ENCODE measurements around the gene IREB2.
A peak's percentile ranks its signal among the peaks of the same experiment; 100 is the strongest.

The IREB2 gene

GRCh38 chr15:78540141-78540870, 102.3 kb downstream of the IREB2 start, which contains the start of gene PSMA4:
TSS of gene PSMA4 (plus strand) at chr15:78540444. CDS start at chr15:78541928, 1,484 bp downstream.
- Histone ChIP-seq H3K9ac (ENCODE audit: low read length) (peak within 1 kb of the TSS; percentile 86), H4K20me1 (ENCODE audit: low read depth, low read length) (0 out of 2 replicates have a peak, but pooled peaks cover 4% of the 10 kb centered on the region), H3K9me3 (ENCODE audit: insufficient read depth, low read length) (no peaks in the 10 kb centered on the region), H3K4me2 (ENCODE audit: low read depth, low read length, poor library complexity, severe bottlenecking) (peak within 1 kb of the TSS; percentile 95), H3F3A (ENCODE audit: insufficient read depth) (no peaks in the 10 kb centered on the region), H2AFZ (ENCODE audit: low read depth, low read length, severe bottlenecking) (peak within 1 kb of the TSS; percentile 84), H3K79me2 (ENCODE audit: insufficient read depth, low read length) (peaks cover 32% of the 10 kb centered on the region), H3K27ac (ENCODE audit: low read depth, low read length) (peak within 1 kb of the TSS; percentile 67), H3K27me3 (ENCODE audit: low read length) (no peaks in the 10 kb centered on the region), H3K4me3 (ENCODE audit: insufficient read depth, low read length, poor library complexity, severe bottlenecking) (peak within 1 kb of the TSS; percentile 86), H3K36me3 (ENCODE audit: low read length) (peaks cover 30% of the 10 kb centered on the region), H3K9me2 (replicated peaks; ENCODE audit: insufficient read depth, low read length) (no peaks in the 10 kb centered on the region)
- TF ChIP-seq EZH2phosphoT487 (conservative IDR thresholded peaks at IDR 0.05; ENCODE audit: low read length) = no peak

GRCh38 chr15:78540871-78541743, 103.1 kb downstream of the IREB2 start:
- Histone ChIP-seq H3K4me3 (ENCODE audit: insufficient read depth, low read length, poor library complexity, severe bottlenecking) (peak overlapping the region; percentile 86), H2AFZ (ENCODE audit: low read depth, low read length, severe bottlenecking) (peak overlapping the region; percentile 84), H3K27ac (ENCODE audit: low read depth, low read length) (peak overlapping the region; percentile 67), H3K79me2 (ENCODE audit: insufficient read depth, low read length) (peaks cover 32% of the 10 kb centered on the region), H3K36me3 (ENCODE audit: low read length) (peaks cover 36% of the 10 kb centered on the region), H3K27me3 (ENCODE audit: low read length) (no peaks in the 10 kb centered on the region), H3K9ac (ENCODE audit: low read length) (peak overlapping the region; percentile 86), H3K9me3 (ENCODE audit: insufficient read depth, low read length) (no peaks in the 10 kb centered on the region), H4K20me1 (ENCODE audit: low read depth, low read length) (0 out of 2 replicates have a peak, but pooled peaks cover 9% of the 10 kb centered on the region), H3K4me2 (ENCODE audit: low read depth, low read length, poor library complexity, severe bottlenecking) (peak overlapping the region; percentile 95), H3F3A (ENCODE audit: insufficient read depth) (no peaks in the 10 kb centered on the region), H3K9me2 (replicated peaks; ENCODE audit: insufficient read depth, low read length) (no peaks in the 10 kb centered on the region)
- no peak for TF ChIP-seq CTCF (IDR thresholded peaks at IDR 0.05; ENCODE audit: insufficient read depth, low read length, poor library complexity, severe bottlenecking)

- Histone ChIP-seq H3K4me3 (ENCODE audit: insufficient read depth, low read length, poor library complexity, severe bottlenecking) (peak overlapping the region; percentile 86), H3K36me3 (ENCODE audit: low read length) (peaks cover 36% of the 10 kb centered on the region), H3K9ac (ENCODE audit: low read length) (peak overlapping the region; percentile 86), H4K20me1 (ENCODE audit: low read depth, low read length) (0 out of 2 replicates have a peak, but pooled peaks cover 9% of the 10 kb centered on the region), H3K9me3 (ENCODE audit: insufficient read depth, low read length) (no peaks in the 10 kb centered on the region), H3F3A (ENCODE audit: insufficient read depth) (no peaks in the 10 kb centered on the region), H2AFZ (ENCODE audit: low read depth, low read length, severe bottlenecking) (no peak overlapping the region), H3K27me3 (ENCODE audit: low read length) (no peaks in the 10 kb centered on the region), H3K4me2 (ENCODE audit: low read depth, low read length, poor library complexity, severe bottlenecking) (peak overlapping the region; percentile 95), H3K27ac (ENCODE audit: low read depth, low read length) (no peak overlapping the region), H3K9me2 (replicated peaks; ENCODE audit: insufficient read depth, low read length) (no peaks in the 10 kb centered on the region), H3K79me2 (ENCODE audit: insufficient read depth, low read length) (peaks cover 32% of the 10 kb centered on the region)
- TF ChIP-seq EZH2phosphoT487 (conservative IDR thresholded peaks at IDR 0.05; ENCODE audit: low read length) (no peak), CTCF (IDR thresholded peaks at IDR 0.05; ENCODE audit: insufficient read depth, low read length, poor library complexity, severe bottlenecking) (no peak)
These were observed 103.7 kb downstream of the IREB2 start for GRCh38 chr15:78541744-78542034.

Data from SU-DHL-6 (cell line).